CD4-positive, alpha-beta T cell treated with Interleukin-1 beta for 1 hour (primary cell): Measurements from ENCODE around the gene TRMT61A.

Experiments
- DNase-seq, 2 donors: peaks; one replicate each; pipeline ENCODE4 v3.0.0-alpha.2; 2020 to 2022

TRMT61A gene

GRCh38 chr14:103569408-103569807, 40.4 kb downstream of the TRMT61A start:
- no peak for DNase-seq

DNA sequence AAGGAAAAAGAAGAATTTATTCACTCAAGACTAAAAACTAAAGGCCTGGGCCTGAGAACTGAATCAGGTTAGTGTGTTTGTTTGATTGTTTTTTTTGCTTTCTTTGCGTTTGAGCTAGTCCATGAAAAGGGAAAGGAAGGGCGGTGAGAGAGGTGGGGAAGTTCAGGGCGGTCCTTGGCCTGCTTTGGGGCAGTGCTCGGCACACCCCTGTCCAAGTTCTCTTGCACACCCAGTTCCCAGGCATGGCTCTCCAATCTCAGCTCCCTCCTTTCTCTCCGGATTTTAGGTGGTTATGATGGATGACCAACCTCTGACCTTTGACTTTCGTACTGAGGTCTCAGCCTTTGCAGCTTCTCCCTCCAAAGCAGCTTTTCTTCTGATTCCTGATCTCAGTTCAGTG, 45.1 kb downstream of the TRMT61A start:
- DNase-seq, result no peak

GRCh38 chr14:103574707-103575285, 45.8 kb downstream of the TRMT61A start:
- no peak for DNase-seq

- no peak for DNase-seq
Measured at GRCh38 chr14:103576371-103577024, 47.5 kb downstream of the TRMT61A start.

GRCh38 chr14:103578401-103579075, 49.5 kb downstream of the TRMT61A start:
- DNase-seq, result no peak

- no peak for DNase-seq
Measured at GRCh38 chr14:103581206-103581605, 52.2 kb downstream of the TRMT61A start.

GRCh38 chr14:103581954-103582703, 53.1 kb downstream of the TRMT61A start:
- no peak for DNase-seq

GRCh38 chr14:103584326-103584915, 55.4 kb downstream of the TRMT61A start:
- no peak for DNase-seq
